ENCODE data around the gene ZFYVE19.

DNA sequence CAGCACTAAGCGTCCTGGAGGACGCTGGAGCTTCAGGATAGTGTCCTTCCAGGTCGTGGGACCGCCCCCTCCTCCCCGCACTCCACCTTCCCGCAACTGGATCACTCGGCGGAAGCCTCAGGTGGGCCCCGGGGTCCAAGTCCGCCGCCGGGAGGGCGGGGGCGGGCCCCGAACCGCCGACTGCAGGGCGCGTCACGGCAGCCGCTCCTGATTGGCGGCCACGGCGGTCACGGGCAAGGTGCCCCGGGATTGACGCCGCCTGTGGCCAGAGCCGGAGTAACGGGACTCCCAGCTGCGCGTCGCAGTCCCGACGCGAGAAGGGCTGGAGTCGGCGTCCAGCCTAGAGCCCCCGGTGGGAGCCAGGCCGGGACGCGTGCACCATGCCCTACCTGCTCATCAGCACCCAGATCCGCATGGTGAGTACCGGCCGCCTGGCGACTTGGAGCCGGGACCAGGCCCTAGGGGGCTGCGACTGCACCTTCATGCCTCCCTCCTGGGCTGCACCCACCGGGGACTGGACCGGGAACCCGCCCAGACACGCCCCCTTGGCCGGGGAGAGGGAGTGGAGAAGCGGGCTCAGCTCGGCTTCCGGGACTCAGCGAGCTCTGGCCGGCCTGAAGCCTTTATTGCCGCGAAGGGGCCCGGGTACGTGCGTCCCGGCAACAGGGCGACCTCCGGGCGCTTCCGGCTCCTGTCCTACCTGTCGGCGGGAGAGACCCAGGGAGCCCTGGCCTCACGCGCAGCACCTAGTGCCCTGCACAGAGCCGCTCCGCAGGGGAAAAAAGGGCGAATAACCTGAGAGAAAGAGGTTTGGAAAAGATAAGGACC, 42.9 kb upstream of the ZFYVE19 start, which contains the start of gene GCHFR:
- TF ChIP-seq, protein P1, sequence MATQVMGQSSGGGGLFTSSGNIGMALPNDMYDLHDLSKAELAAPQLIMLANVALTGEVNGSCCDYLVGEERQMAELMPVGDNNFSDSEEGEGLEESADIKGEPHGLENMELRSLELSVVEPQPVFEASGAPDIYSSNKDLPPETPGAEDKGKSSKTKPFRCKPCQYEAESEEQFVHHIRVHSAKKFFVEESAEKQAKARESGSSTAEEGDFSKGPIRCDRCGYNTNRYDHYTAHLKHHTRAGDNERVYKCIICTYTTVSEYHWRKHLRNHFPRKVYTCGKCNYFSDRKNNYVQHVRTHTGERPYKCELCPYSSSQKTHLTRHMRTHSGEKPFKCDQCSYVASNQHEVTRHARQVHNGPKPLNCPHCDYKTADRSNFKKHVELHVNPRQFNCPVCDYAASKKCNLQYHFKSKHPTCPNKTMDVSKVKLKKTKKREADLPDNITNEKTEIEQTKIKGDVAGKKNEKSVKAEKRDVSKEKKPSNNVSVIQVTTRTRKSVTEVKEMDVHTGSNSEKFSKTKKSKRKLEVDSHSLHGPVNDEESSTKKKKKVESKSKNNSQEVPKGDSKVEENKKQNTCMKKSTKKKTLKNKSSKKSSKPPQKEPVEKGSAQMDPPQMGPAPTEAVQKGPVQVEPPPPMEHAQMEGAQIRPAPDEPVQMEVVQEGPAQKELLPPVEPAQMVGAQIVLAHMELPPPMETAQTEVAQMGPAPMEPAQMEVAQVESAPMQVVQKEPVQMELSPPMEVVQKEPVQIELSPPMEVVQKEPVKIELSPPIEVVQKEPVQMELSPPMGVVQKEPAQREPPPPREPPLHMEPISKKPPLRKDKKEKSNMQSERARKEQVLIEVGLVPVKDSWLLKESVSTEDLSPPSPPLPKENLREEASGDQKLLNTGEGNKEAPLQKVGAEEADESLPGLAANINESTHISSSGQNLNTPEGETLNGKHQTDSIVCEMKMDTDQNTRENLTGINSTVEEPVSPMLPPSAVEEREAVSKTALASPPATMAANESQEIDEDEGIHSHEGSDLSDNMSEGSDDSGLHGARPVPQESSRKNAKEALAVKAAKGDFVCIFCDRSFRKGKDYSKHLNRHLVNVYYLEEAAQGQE (IDR thresholded peaks at IDR 0.05; ENCODE audit: low read depth) = no peak
- TF ChIP-seq, protein P2, sequence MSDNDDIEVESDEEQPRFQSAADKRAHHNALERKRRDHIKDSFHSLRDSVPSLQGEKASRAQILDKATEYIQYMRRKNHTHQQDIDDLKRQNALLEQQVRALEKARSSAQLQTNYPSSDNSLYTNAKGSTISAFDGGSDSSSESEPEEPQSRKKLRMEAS (IDR thresholded peaks at IDR 0.05) = peak; percentile 82; the same call in 1 of the 2 replicates
- no peak for TF ChIP-seq RAD21 (IDR thresholded peaks at IDR 0.05; ENCODE audit: low read depth)
- TF ChIP-seq, protein P3, sequence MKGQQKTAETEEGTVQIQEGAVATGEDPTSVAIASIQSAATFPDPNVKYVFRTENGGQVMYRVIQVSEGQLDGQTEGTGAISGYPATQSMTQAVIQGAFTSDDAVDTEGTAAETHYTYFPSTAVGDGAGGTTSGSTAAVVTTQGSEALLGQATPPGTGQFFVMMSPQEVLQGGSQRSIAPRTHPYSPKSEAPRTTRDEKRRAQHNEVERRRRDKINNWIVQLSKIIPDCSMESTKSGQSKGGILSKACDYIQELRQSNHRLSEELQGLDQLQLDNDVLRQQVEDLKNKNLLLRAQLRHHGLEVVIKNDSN (IDR thresholded peaks at IDR 0.05) = no peak; the same call in 1 of the 2 replicates
- no peak; the same call in 1 of the 2 replicates for TF ChIP-seq TCF12 (IDR thresholded peaks at IDR 0.05; ENCODE audit: low read depth)
- no peak for TF ChIP-seq EP300 (IDR thresholded peaks at IDR 0.05; ENCODE audit: borderline replicate concordance)
- no peak for TF ChIP-seq YY1 (IDR thresholded peaks at IDR 0.05; ENCODE audit: low read depth)
- TF ChIP-seq EGR1 (IDR thresholded peaks at IDR 0.05) = peak; percentile 38; the same call in 1 of the 2 replicates

Measured in Ishikawa (cell line).